AG20443 (cell line): Measurements from ENCODE around the gene NEAT1.

Experiments
- DNase-seq: peaks from one replicate; pipeline ENCODE4 v3.0.0; 2012; ENCODE audit warnings: low spot score, mixed read lengths

The NEAT1 gene

DNA sequence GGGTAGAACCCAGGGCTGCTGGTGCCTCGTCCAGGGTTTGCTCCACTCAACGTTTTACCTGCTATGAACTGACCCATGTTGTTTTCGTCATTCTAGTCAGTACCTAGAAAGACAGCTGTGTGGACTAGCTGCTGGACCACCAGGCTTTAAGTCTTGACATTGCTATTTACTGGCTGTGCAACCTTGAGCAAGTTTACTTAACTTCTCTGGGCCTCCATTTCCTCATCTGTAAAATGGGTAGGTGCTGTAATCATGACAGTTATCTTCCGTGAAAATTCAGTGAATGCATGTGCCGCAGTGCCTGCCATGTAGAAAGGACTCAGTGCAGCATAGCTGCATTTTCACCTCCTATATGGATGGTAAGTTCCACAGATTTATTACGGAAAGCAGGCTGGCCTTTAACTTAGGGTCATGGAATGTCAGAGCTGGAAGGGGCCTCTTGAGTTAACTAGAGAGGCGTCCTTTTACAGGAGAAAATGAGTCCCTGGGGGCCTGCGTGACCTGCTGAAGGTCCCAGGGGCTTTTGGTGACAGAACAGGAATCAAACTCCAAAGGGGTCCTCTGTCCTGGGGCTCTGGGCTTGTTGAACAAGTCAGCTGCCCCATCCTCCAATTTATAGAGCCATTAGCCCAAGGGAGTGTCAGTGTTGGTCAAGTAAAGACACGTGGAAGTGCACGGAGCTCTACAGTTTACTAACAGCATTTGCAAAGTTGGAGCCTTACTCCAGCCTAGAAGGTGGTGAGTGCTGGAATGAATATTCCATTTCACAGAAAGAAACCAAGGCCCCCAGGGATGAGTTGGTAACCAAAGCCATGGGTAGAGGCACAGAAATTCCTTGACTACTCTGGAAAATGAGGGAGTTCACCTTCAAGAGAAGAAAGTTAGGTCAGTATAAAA is 64.2 kb downstream of the NEAT1 start:
- no peak for DNase-seq

DNA sequence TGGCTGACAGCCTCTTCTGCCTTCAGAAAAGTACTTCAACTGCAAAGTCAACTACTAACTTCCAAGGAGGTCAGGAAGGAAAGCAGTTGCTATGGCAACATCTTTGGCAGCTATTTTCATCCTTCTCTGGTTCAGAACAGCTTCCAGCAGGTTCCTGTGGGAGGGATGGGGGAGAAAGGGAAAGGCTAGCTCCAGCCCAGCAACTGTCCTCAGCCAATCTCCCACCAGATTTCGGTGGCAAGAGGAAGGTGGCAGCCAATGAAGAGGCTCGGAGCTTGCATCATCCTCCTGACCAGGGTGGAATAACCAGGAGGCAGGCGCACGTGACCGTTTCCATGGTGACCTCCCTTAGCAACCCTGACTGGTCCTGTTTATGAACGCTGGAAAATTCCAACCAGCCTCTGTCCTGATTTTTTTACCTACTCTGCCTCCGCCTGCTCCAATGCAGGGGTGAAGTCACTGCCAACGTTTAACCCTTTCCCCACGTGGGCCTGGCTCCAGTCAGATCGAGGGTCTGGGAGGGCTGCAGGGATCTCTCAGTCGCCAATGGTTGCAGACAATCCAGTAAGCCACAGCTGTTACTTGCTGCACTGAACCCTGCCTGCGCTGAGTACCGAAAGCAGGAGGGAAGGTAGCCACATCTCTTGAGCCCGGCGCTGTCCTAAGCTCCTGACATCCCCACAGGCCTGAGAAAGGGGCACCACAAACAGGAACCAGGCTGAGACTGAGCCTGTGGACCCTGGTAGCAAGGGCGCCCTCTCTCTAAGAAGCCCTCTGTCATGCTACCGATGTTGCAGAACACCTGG is 65.1 kb downstream of the NEAT1 start:
- DNase-seq = peak; percentile 93

DNA sequence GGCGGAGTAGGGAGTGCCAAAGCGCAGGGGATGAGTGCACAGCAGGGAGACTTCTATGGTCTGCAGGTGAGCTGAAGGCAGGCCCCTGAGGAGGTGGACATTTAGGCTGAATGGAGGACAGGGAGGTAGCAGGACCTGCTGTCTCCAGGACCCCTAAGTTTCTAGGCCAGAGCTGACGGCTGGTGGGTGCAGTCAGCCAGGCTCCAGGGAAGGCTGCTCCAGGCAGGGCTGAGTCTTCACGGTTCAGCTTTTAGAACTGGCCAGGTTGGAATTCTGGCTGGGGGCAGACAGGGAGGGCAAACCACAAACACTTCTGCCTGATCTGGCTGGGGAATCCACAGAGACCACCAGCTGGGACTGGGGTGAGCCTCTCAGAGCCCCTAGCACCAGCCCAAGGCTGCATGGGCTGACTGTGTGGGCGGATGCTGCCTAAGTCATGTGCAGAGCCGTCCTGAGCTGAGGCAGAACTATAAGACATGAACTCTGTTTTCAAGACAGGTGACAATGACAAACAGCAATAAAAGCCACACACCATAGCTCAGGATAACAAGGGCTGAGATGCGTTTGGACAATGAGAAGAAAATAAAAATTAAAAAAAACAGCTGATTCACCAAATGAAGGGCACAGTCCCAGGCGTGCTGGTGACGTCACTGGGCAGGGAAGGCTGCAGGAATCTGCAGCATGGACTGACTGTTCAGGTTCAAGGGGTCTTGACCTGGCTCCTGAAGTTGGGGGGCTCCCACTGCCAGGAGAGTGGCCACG is 65.9 kb downstream of the NEAT1 start:
- peak; percentile 37 for DNase-seq

DNA sequence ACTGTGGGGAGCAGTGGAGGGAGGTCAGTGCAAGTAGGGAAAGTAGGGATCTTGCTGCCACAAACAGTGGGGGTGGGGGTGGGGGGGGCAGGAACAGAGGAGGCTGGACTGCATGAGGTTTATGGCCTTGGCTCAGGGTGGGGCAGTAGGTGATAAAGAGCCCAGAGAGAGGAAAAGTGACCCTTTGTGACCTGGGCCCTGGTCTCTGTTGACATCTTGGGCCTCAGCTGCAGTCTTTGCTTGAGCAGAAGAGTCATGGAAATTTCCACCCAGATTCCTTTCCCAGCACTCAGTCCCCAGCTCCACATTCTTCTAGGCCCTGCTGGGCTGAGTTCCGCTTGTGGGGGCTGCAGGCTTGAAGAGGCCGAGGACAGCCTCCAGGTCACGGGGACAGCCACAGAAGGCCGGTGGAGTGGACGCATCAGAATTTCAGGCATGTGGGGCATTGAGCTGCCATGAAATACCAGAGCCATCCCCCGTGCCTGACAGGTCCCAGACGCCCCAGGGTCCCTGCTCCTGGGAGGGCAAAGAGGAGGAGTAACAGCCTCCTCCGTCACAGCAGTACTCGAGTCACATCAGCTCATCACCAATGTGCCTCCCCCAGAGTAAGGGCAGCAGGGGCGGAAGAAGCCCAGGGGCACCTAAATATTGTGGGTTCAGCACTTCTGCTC is 66.6 kb downstream of the NEAT1 start:
- peak; percentile 68 for DNase-seq

DNA sequence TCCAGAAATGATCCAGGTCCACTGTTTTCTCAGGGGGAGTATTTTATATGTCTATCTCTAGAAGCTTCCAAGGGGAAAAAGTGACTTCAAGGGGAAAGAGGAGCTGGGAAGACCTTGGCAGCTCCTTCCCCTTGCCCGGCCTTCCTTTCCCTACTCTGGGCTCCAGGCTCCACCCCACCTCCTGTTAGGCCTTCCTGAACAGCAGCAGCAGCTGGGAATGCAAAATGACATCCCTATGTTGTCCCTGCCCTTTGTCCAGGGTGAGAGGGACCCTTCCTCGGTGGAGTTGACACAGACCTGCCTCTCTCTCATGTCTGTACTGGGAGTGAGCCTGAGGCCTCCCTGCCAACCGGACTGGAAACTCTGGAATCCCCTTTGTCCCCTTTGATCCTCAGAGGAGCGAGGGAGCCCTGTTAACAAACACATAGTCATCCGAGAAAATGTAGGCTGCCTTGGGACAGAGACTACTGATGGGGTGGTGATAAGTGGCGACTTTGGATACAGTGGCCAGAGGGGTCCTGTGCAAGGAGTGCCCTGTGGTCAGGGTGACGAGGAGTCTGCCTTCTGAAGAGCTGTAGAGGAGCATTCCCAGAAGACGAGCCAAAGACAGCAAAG is 67.2 kb downstream of the NEAT1 start:
- DNase-seq = no peak

DNA sequence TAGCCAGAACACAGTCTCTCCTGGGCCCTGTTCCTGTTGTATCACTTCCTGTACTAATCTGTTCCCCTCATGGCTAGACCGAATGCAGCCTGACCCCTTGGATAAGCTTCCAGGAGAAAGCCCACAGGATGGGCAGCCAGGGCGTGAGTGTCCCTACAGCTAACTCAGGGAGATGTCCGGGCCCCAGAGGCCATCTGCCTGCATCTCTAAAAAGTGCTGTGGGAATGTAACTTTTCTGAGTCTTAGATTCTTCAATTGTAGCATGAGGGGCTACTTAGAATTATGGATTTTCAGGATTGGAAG is 68.5 kb downstream of the NEAT1 start:
- no peak for DNase-seq

DNA sequence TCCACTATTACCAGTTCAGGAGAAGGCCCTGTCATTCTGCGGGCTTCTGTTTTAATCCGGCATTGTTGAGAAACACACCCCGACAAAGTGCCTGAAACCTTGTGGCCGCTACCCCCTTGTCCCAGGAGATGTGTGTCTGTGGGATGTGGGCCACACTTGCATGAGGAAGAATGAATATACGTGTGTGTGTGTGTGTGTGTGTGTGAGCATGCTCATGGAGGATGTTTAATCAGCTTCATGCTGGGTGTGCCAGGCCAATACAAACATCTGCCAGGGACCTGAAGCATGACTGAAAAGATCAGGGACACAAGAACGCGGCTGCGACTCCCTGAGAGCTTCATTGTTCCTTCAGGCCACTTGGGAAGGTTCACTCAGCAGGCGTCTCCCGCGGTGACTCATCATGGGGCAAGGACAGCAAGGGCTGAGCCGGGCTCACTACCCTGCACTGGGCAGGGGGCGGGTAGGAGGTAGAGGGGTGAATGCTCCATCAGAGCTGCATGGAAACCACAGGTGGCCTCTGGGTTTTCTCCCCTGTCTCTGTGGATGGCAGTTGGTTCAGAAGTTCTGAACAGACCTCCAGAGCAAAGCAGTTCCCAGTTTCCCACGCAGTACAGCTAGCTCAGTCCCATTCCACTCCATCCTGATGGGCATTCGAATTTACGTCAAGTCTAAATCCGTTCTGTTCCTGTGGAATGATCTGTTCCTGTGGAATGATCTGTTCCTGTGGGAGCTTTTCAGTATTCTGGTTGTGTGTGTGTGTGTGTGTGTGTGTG is 69.2 kb downstream of the NEAT1 start:
- peak; percentile 41 for DNase-seq

DNA sequence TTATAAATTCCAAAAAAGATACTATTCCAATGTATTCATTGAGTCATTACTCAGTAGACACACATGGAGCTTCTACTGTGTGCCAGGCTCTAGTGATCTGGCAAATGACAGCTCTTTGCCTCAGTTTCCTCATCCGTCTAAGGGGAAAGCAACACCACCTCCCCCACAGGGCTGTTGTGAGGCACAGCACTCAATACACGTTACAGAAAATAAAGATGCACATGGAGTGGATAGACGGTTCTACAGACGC is 69.7 kb downstream of the NEAT1 start:
- no peak for DNase-seq

DNA sequence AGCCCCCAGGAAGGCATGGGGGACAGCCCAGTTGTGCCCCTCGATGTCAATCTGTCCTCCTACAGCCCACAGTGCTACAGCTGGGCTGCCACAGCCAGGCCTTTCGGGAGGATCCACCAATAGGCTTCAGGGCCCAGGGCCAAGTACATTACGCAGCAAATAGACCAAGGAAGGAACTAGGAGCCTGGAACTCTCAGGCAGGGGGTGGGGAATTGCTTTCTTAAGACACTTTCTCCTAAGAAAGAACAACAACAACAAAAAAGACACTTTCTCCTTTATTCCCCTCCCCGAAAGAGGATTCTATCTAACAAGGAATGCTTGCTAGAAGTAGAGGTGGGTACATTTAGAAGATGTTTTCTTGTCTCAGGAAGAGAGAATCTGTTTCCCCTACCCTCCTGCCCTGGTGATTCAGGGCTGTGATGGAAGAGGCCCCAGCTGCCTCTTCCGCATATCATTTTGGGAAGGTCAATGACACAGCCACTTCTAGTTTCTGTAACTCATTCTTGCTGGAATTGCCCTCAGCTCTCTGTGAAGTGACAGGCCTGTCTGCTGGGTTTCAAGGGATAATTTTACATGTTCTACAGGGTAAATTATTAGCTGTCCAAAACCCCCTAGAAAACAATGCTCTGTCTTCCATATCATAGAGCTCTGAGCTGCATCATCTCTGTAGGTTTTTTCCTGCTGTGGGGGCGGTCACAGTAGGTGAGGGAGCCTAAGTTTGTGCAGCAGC is 70.2 kb downstream of the NEAT1 start:
- peak; percentile 40 for DNase-seq

DNA sequence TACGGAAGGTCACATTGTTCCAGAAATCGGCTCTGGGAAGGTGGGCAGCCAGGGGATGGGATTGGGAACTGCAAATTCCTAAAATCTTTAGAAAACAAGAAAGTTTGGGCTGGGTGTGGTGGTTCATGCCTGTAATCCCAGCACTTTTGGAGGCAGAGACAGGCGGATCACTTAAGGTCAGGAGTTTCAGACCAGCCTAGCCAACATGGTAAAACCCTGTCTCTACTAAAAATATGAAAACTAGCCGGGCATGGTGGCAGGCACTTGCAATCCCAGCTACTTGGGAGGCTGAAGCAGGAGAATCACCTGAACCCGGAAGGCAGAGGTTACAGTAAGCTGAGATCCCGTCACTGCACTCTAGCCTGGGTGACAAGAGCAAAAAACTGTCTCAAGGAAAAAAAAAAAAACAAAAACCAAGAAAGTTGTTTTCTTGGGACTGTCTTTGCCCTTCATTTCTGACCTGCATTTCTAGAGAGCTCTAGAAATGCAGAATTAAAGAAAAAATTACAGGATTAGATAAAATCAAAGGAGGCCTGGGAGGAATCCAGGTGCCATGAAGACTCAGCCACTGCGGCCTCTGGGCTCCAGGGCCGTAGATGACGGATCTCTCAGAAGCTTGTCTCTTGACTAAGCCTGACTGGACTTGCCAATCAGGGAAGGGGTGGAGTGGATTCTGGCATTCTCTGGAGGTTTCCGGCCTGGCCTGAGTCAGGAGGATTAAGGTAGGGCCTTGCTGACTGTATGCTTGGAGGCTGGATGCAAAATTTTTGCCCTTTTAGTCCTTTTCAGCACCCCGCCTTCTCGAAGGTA is 71.0 kb downstream of the NEAT1 start:
- DNase-seq = peak; percentile 56
